OCI-LY1 (cell line): ENCODE data around the gene COP1.

Experiments
- H2AFZ ChIP-seq: fragments of 200-600 bp; sonication (generic), shearing (Covaris generic); 2 replicates; pipeline ENCODE4 v1.6.0; 2014; ENCODE audit warnings: antibody characterized with exemption, mild to moderate bottlenecking, low read length
- H3F3A ChIP-seq: fragments of 200-600 bp; sonication (generic), shearing (Covaris generic); 2 replicates; pipeline ENCODE4 v1.6.0; 2014; ENCODE audit warnings: mild to moderate bottlenecking, antibody characterized with exemption, low read length, moderate library complexity; ENCODE audit not compliant: insufficient read depth
- H3K27ac ChIP-seq: fragments of 200-600 bp; sonication (generic); 2 replicates; pipeline ENCODE4 v1.5.1; 2014; ENCODE audit warnings: low read length, mixed run types, mild to moderate bottlenecking, low read depth; ENCODE audit not compliant: poor library complexity, severe bottlenecking
- H3K27me3 ChIP-seq: fragments of 200-600 bp; sonication (generic); 2 replicates; pipeline ENCODE4 v1.6.0; 2014; ENCODE audit warnings: antibody characterized with exemption, mild to moderate bottlenecking, low read length, moderate library complexity; ENCODE audit not compliant: insufficient read depth
- H3K36me3 ChIP-seq: fragments of 200-600 bp; sonication (generic); 2 replicates; pipeline ENCODE4 v1.6.1; 2014; ENCODE audit warnings: mild to moderate bottlenecking, antibody characterized with exemption, low read length, moderate library complexity, mixed read lengths; ENCODE audit not compliant: insufficient read depth
- H3K4me1 ChIP-seq: fragments of 200-600 bp; sonication (generic); 2 replicates; pipeline ENCODE4 v1.5.1; 2014; ENCODE audit warnings: mild to moderate bottlenecking, low read length, moderate library complexity; ENCODE audit not compliant: insufficient read depth, severe bottlenecking
- H3K4me2 ChIP-seq: fragments of 200-600 bp; sonication (generic), shearing (Covaris generic); 2 replicates; pipeline ENCODE4 v1.6.1; 2014; ENCODE audit warnings: low read length
- H3K4me3 ChIP-seq: fragments of 200-600 bp; sonication (generic); 2 replicates; pipeline ENCODE4 v1.5.1; 2014; ENCODE audit warnings: low read length, low read depth, mild to moderate bottlenecking, mixed read lengths; ENCODE audit not compliant: poor library complexity, severe bottlenecking
- H3K79me2 ChIP-seq: fragments of 200-600 bp; shearing (Covaris generic); 2 replicates; pipeline ENCODE4 v1.6.1; 2016; ENCODE audit warnings: mixed run types, low read length, mixed read lengths; ENCODE audit not compliant: insufficient read depth
- H3K9ac ChIP-seq: fragments of 200-600 bp; sonication (generic), shearing (Covaris generic); 2 replicates; pipeline ENCODE4 v1.6.1; 2014; ENCODE audit warnings: mild to moderate bottlenecking, low read length, mixed read lengths
- H3K9me2 ChIP-seq: fragments of 200-600 bp; sonication (generic), shearing (Covaris generic); 2 replicates; pipeline ENCODE4 v1.6.1; 2014; ENCODE audit warnings: low read depth, mild to moderate bottlenecking, low read length, mixed read lengths
- H3K9me3 ChIP-seq: fragments of 200-600 bp; shearing (Covaris generic); 2 replicates; pipeline ENCODE4 v1.6.1; 2014; ENCODE audit warnings: low read length, mixed read lengths
- H4K20me1 ChIP-seq: fragments of 200-600 bp; sonication (generic), shearing (Covaris generic); 2 replicates; pipeline ENCODE4 v1.6.0; 2016; ENCODE audit warnings: mild to moderate bottlenecking, low read length; ENCODE audit not compliant: insufficient read depth
- EZH2 ChIP-seq: fragments of 200-600 bp; sonication (generic), shearing (Covaris generic); IDR thresholded peaks from 2 replicates; pipeline ENCODE4 v1.8.0; 2017; ENCODE audit warnings: borderline replicate concordance, mixed run types, mild to moderate bottlenecking, antibody characterized with exemption, low read length, moderate library complexity, mixed read lengths
- TF ChIP-seq, protein P1 (sequence below): fragments of 200-600 bp; sonication (generic), shearing (Covaris generic); IDR thresholded peaks from 2 replicates; pipeline ENCODE4 v1.5.1; 2017; ENCODE audit warnings: mild to moderate bottlenecking, antibody characterized with exemption, low read length, moderate library complexity, mixed read lengths

The COP1 gene

DNA sequence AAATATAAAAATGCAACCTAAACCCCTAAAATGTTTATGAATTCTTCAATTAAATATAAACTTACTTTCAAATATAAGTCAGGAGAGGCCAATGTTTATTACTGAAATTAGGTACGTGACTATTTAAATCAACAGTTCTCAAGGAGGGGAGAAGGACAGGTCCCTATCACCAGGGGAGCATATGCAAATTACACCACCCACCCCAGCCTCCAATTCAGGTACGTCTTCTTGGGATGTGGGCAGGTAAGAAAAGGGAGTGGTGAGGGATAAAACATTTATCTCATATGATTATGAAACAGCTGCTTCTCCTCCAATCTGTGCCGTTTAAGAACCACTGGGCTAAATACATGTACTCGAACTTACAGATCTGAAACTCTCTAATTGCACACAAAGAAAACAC lies 3.4 kb downstream of the COP1 start:
- 0 out of 2 replicates have a peak, but pooled peaks cover 4% of the 10 kb centered on the region for H3K9me3 ChIP-seq
- peak overlapping the region; percentile 95 for H3K4me3 ChIP-seq
- peak overlapping the region; percentile 5; the same call in 1 of the 2 replicates for H3K9ac ChIP-seq
- H3K9me2 ChIP-seq, result no peaks in the 10 kb centered on the region
- H3K4me1 ChIP-seq, result peaks cover 60% of the 10 kb centered on the region
- no peak overlapping the region for H2AFZ ChIP-seq
- no peaks in the 10 kb centered on the region for H4K20me1 ChIP-seq
- H3K27me3 ChIP-seq, result no peaks in the 10 kb centered on the region
- H3K27ac ChIP-seq, result peak overlapping the region; percentile 69
- H3K79me2 ChIP-seq, result peaks cover 76% of the 10 kb centered on the region
- TF ChIP-seq EZH2, result no peak
- TF ChIP-seq, protein P1, sequence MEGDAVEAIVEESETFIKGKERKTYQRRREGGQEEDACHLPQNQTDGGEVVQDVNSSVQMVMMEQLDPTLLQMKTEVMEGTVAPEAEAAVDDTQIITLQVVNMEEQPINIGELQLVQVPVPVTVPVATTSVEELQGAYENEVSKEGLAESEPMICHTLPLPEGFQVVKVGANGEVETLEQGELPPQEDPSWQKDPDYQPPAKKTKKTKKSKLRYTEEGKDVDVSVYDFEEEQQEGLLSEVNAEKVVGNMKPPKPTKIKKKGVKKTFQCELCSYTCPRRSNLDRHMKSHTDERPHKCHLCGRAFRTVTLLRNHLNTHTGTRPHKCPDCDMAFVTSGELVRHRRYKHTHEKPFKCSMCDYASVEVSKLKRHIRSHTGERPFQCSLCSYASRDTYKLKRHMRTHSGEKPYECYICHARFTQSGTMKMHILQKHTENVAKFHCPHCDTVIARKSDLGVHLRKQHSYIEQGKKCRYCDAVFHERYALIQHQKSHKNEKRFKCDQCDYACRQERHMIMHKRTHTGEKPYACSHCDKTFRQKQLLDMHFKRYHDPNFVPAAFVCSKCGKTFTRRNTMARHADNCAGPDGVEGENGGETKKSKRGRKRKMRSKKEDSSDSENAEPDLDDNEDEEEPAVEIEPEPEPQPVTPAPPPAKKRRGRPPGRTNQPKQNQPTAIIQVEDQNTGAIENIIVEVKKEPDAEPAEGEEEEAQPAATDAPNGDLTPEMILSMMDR, result no peak
- peaks cover 5% of the 10 kb centered on the region; the same call in 1 of the 2 replicates for H3K36me3 ChIP-seq
- H3K4me2 ChIP-seq, result peak overlapping the region; percentile 90
- H3F3A ChIP-seq, result no peaks in the 10 kb centered on the region

DNA sequence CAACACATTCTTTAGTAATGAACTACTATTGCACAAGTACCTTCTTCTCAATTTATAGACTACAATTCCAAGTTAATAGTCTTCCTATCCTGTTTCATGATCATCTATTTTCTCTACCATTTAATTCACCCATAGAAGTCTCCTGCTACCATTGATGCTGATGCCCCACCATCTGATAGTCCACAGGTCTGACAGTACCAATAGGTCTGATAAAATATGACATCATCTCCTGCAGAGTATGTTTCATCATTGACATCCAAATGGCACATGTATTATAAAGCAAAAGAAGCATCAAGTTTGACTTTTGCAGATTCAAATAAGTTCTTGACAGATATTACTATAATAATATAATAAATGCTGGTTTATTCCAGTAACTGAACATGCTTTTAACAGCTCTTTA lies 5.5 kb downstream of the COP1 start:
- H3K9me3 ChIP-seq, result 0 out of 2 replicates have a peak, but pooled peaks cover 4% of the 10 kb centered on the region
- no peak overlapping the region for H3K4me3 ChIP-seq
- no peaks in the 10 kb centered on the region for H3K9me2 ChIP-seq
- no peaks in the 10 kb centered on the region for H3F3A ChIP-seq
- no peak overlapping the region for H2AFZ ChIP-seq
- no peak overlapping the region for H3K9ac ChIP-seq
- peaks cover 51% of the 10 kb centered on the region for H3K4me1 ChIP-seq
- H3K4me2 ChIP-seq, result no peak overlapping the region
- H3K79me2 ChIP-seq, result peaks cover 98% of the 10 kb centered on the region
- peaks cover 9% of the 10 kb centered on the region; the same call in 1 of the 2 replicates for H3K36me3 ChIP-seq
- no peak for TF ChIP-seq EZH2
- TF ChIP-seq, protein P1, result no peak
- no peaks in the 10 kb centered on the region for H3K27me3 ChIP-seq
- no peaks in the 10 kb centered on the region for H4K20me1 ChIP-seq
- H3K27ac ChIP-seq, result no peak overlapping the region

DNA sequence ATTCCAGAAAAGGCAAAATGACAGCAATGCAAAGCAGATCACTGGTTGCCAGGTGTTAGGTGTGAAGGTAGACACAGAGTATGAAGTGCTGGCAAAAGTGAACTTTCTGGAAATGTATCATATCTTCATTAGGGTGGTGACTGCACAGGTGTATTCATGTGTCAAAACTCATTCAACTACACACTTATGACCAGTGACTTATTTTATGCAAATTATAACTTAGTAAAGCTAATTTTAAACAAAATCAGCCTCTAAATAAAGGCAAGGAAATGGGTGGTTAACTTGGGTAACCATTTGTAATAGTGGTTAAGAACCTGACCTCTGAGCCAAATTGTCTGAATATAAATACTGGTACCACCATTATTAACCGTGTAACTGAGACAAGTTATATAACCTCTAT lies 7.4 kb downstream of the COP1 start:
- Histone ChIP-seq H3K79me2 (peaks cover 99% of the 10 kb centered on the region), H3K27ac (no peak overlapping the region), H3K27me3 (no peaks in the 10 kb centered on the region), H3K9ac (no peak overlapping the region), H3K9me3 (0 out of 2 replicates have a peak, but pooled peaks cover 4% of the 10 kb centered on the region), H3F3A (no peaks in the 10 kb centered on the region), H3K4me2 (no peak overlapping the region), H3K9me2 (no peaks in the 10 kb centered on the region), H2AFZ (no peak overlapping the region), H4K20me1 (no peaks in the 10 kb centered on the region), H3K36me3 (peaks cover 9% of the 10 kb centered on the region; the same call in 1 of the 2 replicates), H3K4me1 (peaks cover 44% of the 10 kb centered on the region), H3K4me3 (no peak overlapping the region)
- no peak for TF ChIP-seq EZH2
- TF ChIP-seq, protein P1, result no peak
